GM23338 (cell line): ENCODE data around the gene SGK1.

Experiments used
- CREB1 ChIP-seq: fragments of 250-450 bp; sonication (Bioruptor Pico); IDR thresholded peaks from 2 replicates; pipeline ENCODE4 v1.5.0; 2020; ENCODE audit warnings: low read depth, mild to moderate bottlenecking, moderate library complexity
- CTCF ChIP-seq, 2 experiments: fragments of 200-600 bp in 1 of 2; sonication (generic) in 1 of 2; conservative IDR thresholded peaks; 2 replicates each; pipeline versions ENCODE4 v1.5.1 to v1.6.1; 2016 to 2017; ENCODE audit warnings: antibody characterized with exemption in 2 of 2, low read depth in 2 of 2, mild to moderate bottlenecking in 2 of 2, moderate library complexity in 1 of 2
- ETS1 ChIP-seq: IDR thresholded peaks from 2 replicates; pipeline ENCODE4 v1.6.1; 2016; ENCODE audit warnings: antibody characterized with exemption
- EZH2 ChIP-seq: fragments of 200-600 bp; sonication (generic); IDR thresholded peaks from one replicate; pipeline ENCODE4 v1.8.0; 2017; ENCODE audit warnings: antibody characterized with exemption, mild to moderate bottlenecking, low read depth; ENCODE audit not compliant: unreplicated experiment
- EZH2phosphoT487 ChIP-seq: fragments of 200-600 bp; sonication (generic); IDR thresholded peaks from one replicate; pipeline ENCODE4 v1.8.1; 2018; ENCODE audit warnings: antibody characterized with exemption; ENCODE audit not compliant: unreplicated experiment
- JUNB ChIP-seq: IDR thresholded peaks from one replicate; pipeline ENCODE4 v1.6.1; 2016; ENCODE audit warnings: antibody characterized with exemption; ENCODE audit not compliant: unreplicated experiment
- NANOG ChIP-seq: IDR thresholded peaks from 2 replicates; pipeline ENCODE4 v1.6.1; 2016; ENCODE audit warnings: antibody characterized with exemption, borderline replicate concordance
- POLR2AphosphoS5 ChIP-seq: IDR thresholded peaks from 2 replicates; pipeline ENCODE4 v1.6.1; 2016; ENCODE audit warnings: antibody characterized with exemption, low read depth
- REST ChIP-seq: IDR thresholded peaks from one replicate; pipeline ENCODE4 v1.6.1; 2018; ENCODE audit warnings: antibody characterized with exemption; ENCODE audit not compliant: unreplicated experiment
- STAT1 ChIP-seq: IDR thresholded peaks from one replicate; pipeline ENCODE4 v1.6.1; 2016; ENCODE audit warnings: antibody characterized with exemption; ENCODE audit not compliant: unreplicated experiment
- ZNF331 ChIP-seq: fragments of 250-450 bp; sonication (Bioruptor Pico); IDR thresholded peaks from 2 replicates; pipeline ENCODE4 v1.5.0; 2020; ENCODE audit warnings: low read depth, mild to moderate bottlenecking, moderate library complexity
- ZNF462 ChIP-seq: fragments of 250-450 bp; sonication (Bioruptor Pico); IDR thresholded peaks from 2 replicates; pipeline ENCODE4 v1.5.0; 2020; ENCODE audit warnings: mild to moderate bottlenecking, moderate library complexity

- no peak for TF ChIP-seq EZH2
- no peak for TF ChIP-seq REST
- no peak for TF ChIP-seq CTCF (conservative IDR thresholded peaks at IDR 0.05; ENCODE audit: low read depth in 2 of 2)
- TF ChIP-seq POLR2AphosphoS5, result no peak
- TF ChIP-seq ETS1, result no peak
- TF ChIP-seq ZNF462 (CRISPR knock-in tag), result no peak
- no peak for TF ChIP-seq EZH2phosphoT487
- no peak for TF ChIP-seq JUNB
- no peak for TF ChIP-seq CREB1
- no peak for TF ChIP-seq STAT1
- TF ChIP-seq NANOG, result no peak
- TF ChIP-seq ZNF331 (CRISPR knock-in tag), result no peak
These were observed 149.2 kb downstream of the SGK1 start for GRCh38 chr6:134168590-134169208.
